ENCODE results near the gene CD180.

The CD180 gene

DNA sequence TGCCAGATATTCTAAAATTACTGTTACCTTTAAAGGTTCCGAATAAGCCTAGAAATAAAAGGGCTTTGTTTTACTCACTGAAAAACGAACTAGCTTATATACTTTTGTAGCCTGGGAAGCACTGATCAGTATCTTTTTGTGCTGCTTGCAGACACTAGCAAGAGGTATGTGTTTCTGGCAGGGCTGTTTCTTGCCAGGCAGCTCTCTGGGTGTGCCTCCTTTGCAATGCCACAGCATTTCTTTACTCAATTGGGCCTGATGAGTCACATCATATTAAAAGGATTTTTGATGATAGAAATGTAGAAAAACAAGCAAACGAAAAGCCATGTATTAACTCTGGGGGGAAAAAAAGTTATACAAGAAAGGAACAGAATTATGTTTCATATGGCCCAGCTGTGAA is 35.6 kb downstream of the CD180 start:
- no peak for DNase-seq

DNA sequence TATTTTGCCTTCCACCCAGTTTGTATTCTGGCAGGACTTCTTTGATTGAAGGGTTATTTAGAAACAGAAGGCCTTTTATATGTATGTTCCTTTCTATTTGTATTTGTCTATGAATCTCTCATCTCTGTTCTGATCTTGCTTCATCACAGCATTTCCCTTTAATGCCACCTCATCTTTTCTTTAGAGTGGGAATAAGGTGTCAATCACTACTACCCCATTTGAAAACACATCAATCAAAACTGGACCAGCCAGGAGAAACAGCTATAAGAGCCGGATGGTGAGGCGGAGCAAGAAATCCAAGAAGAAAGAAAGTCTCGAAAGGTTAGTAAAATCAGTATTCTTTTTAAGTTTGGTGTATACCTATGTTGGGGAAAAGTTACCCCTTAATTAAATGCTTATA is 36.3 kb downstream of the CD180 start:
- DNase-seq = no peak

DNA sequence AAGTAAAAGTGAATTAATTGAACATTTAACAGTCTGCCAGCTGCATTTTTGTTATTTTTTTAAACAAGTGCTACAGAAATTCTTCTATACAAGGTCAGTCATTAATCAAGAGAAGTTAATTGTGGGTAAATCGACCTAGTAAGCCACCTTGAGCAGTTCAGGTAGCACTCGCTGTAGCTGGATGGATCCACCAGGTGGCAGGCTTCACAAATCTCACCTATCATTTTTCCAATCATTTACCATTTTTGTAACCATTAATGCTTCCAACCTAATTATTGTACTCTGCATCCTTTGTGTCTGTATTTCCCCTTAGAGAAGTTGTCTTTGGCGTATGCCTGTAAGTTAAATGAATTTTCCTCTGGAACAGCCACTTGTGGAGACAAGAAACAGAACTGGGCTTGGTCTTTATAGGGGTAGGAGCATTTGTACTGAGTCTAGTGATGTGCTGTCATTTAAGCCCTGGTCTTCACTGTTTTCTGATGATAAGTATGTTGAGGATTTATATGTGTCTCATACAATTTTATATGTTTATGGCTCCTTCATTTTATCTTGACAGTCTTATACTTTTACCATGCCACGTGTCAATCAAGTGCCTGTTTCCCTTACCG is 39.5 kb downstream of the CD180 start:
- DNase-seq = peak in 1 of 2 donors; percentile 41

DNA sequence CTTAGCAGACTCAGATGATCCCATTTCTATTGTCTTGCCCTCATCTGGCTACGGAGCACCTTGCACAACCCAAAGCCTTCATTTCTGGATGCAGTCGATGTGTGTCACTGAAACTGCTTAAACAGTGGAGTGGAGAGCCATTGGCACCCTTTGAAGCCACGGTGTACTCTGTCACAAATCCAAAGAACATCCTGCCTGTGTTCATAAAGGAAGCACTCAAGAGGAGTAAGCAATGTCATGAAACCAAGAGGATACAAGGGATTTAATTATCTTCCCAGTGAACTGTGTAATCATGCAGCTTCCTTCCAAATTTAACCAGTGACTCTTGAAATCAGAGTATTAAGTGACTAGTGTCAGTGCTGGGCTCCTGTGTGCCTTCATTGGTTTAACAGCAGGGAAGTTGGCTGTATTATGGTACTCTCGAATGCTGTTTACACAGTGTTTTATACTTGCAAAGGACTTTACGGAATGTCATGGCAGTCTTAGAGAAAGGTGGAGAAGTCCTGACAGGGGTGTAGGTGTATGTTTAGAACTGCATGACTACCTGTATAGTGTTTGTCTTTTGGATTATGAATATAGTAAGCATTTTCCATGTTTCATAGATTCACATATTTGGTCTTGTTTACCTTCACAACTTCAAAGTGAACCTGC is 41.9 kb downstream of the CD180 start:
- no peak for DNase-seq

DNA sequence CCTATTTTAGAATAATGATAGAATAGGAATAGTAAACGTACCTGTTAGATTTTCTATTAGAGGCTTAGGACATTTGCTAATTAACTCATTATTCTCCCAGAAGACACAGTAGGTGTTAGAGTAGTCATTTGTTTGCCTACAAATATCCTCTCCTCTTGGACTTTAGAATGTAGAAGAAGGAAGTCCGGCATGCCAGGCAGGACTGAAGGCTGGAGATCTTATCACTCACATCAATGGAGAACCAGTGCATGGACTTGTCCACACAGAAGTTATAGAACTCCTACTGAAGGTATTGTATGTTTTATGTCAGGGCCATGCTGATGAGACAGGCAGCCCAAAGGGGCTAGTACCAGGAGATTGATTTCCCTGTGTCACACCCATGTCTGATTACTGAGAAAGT is 43.3 kb downstream of the CD180 start:
- no peak for DNase-seq

DNA sequence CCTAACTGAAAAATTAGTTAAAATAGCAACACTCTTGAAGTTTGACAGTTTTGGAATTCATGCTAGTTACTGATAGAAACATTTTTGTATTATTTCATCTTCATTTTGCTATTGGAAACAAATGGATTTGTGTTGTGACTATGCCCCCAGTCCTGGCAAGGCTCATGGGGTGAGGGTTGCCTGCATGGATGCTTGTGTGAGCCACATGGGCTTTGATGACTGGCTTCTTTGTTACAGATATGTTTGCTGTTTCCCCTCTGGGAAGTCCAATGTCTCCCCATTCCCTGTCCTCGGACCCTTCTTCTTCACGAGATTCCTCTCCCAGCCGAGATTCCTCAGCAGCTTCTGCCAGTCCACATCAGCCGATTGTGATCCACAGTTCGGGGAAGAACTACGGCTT is 44.2 kb downstream of the CD180 start:
- no peak for DNase-seq

DNA sequence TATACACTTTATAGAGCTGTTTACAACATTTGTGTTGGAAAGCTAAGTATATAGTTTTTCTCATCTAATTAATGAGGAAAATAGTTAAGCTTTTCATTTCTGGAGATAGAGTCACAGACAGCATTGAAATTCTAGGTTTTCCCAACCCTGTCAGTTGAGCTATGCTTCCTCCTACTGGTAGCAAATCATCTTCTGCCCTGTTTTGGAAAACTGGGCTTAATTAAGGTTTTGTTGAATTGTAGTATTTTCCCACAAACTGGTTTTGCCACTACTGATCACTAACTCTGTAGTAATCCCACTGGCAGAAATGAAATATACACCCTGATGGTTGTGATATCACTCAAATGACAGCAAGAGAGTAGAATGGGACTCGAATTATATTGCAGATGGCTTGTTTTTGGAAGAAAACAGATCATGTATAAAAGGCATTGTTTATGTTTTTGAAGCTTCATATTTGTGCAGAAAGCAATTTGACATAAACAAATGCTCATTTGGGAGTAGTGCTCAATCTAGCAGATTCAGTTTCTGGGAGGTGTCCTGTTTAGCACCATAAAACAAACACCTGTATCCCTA is 46.6 kb downstream of the CD180 start:
- no peak for DNase-seq

DNA sequence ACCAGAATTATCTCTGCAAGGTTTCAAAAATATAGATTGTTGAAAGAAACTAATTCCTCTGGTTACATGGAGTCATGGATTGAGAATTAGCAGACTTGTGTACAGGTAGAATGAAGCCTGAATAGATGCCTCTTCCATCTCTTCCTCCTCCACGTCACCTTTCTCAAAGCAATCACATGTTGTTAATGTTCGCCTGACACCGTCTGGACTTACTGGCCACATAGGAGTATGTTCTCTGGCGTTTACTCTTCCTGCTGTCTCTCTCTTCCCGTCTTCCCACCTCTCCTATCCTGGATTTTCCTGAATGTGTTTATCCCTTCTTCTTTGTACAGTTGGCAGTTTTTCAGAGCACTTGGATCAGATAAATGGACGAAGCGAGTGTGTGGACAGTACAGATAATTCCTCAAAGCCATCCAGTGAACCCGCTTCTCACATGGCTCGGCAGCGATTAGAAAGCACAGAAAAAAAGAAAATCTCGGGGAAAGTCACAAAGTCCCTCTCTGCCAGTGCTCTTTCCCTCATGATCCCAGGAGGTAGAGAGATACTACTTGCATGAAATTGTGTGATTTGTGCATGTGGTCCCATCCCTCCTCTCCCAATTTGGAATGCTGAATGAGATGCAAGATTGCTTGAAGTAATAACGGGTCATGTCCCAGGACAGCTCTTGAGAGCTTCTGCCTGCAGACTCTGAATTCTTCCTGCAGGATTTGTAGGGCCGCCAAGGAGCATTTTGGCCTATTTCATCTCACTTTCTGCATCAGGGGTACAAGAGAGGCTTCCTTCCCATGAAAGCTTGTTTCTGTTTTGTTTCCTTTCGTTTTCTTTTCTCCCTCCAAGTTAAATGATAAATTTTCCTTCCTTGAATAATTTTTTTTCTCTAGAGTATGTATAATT is 47.3 kb downstream of the CD180 start:
- no peak for DNase-seq

DNA sequence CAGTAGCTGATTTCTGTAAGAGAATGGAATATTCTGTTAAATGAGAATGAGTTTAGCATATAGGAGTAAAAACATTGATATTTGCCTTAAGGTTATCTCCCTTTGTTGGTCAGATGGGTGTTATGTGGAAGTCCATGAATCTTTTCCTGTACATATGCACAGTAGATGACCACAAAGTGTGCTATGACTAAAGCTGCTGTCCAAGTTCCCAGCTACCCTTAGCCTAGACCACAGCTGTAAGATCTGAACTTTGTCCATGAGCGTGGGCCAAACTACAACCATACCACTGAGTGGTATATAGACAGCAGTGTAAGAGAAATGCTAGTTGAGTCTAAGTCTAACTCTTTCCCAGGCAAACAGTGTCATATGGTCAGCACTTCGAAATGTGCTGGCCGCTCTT is 48.8 kb downstream of the CD180 start:
- DNase-seq = peak in 1 of 2 donors; percentile 11

DNA sequence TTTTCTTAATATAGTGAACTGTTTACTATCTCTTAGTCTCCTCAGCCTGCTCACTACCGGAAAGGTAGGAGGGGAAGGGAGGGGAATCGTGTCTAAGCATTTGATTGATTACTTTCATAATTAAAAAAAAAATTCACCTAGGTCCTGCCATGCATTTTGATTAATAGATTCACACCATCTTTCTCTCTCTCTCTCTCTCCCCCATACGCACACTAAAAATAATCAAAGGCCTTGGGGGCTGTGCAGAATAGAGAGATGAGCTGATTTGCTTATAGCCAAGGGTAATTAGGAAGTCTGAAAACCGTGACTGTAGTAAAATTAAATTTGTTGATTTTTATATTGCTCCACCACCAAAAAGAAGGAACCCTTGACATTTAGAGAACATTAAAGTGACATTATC is 49.6 kb downstream of the CD180 start:
- DNase-seq = no peak

DNA sequence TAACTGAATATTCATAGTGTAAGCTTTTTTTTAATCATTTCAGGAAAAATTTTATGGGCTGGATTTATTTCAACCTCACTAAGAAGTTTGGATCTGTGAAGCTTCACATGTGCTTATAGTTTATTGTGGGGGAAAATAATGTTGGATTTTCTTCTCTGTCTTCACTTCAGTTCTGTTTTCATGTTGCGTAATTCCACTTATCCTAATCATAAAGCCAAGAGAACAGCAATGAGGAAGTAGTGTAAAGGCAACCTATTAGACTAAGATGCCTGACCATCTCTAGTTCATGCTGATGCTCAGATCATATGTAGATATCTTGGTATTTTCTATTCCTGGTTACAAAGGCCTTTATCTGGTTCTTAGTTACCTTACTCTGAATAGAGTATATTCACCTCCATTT is 50.0 kb downstream of the CD180 start:
- DNase-seq = peak; percentile 27 to 58

DNA sequence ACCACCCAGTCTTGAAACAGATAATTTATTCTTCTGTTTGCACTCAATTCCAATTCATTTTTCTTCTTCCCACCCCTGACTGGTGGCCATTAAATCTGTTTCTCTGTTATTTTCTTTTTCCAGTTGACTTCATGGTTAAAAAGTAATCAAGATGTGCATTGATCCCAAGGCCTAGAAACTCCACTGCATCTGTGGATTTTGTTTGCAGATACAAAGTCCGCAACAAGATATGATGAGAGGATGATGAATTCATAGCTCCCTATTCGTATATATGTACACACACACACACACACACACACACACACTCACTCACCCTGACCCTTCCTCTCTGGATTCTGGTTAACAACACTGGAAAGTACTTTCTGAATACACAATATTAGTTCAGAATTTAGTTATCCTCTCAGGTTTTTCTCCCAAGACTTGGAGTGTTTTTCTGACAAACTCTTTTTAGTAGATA is 52.4 kb downstream of the CD180 start:
- DNase-seq = no peak

DNA sequence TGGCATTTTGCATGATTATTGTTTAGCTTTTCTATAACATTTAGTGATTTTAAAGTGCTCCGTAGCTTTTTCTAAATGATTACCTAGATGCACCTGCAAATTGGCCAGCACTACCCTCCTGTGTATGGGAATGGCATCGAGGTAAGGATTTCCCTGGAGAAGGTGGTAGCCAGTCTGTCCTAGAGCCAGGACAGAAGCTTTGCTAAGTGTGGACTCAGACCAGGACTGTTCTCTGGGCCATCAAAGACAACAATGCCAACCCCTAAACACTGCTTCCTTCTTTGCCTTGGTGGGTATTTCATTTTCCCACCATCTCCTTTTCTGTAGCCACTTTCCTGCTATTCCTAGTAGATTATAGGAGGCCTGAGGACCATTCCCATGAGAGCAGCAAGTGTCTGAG is 53.0 kb downstream of the CD180 start:
- no peak for DNase-seq

DNA sequence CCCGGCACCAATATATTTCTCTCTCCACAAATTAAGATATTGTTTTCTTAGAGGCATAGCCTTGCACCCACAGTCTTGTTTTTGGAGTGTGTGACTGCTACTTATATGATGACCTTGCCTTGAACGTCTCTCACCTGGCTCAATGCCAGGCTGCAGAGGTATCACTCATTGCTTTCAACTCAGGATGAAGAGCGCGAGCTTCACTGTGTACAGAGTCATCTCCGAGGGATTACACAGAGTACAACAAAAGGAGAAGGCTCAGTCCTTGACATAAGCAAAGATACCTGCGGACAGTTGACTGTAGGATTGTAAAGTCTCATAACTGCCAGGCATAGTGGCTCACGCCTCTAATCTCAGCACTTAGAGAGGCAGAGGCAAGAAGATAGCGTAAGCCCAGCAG is 53.8 kb downstream of the CD180 start:
- DNase-seq = no peak

DNA sequence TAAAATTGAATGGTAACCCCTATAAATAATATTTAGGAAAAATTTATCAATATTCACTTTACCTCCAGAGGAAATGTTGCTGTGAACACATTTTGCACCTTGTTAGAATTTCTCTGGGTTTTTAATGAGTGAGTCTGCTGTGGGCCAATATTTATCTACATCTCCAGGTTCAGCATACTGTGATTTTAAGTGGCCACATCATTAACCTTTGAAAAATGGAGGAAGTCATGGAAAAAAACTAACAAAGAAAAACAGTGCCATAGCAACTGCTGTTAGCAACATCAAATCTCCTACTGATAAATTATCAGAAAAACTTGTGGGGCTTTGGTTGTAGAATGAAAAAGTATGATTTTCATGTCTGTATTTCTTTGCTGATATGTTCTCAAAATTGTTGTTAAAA is 55.0 kb downstream of the CD180 start:
- no peak for DNase-seq

DNA sequence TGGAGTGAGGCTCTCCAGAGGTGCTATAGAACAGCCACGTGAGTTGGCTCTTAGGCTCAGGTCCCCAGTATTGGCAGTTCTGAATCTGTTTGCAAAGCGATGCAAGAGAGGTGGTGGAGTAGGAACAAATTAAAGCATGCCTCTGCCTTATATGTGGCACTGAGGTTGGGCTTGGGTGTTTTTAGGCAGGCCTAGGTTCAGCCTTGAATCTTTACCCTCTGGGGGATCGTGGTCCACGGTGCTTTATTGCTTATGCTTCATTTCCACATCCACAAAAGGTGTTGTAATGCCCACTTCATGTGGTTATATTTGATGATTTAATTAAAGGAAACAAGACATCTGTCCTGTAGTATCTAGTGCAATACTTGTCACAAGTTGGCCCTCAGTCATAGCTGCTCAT is 56.2 kb downstream of the CD180 start:
- DNase-seq = no peak

DNA sequence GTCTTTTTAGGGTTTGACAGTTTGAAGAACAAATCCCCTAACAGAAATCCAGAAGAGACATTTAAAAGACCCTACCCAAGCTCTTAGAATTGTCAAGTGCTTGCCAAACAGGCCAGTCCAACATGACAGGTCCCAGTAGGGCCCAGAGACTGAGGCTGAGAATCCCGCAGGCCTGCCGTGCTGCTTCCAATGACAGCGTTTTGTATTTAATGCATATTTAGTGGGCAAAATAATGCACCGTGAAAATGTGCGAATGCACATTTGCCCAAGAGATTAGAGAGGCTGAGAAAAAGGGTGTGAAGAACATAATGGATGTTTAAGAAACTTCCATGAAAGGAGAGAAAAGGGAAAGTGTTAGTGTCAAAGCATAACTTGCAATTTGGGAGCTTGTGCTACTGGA is 57.6 kb downstream of the CD180 start:
- no peak for DNase-seq

DNA sequence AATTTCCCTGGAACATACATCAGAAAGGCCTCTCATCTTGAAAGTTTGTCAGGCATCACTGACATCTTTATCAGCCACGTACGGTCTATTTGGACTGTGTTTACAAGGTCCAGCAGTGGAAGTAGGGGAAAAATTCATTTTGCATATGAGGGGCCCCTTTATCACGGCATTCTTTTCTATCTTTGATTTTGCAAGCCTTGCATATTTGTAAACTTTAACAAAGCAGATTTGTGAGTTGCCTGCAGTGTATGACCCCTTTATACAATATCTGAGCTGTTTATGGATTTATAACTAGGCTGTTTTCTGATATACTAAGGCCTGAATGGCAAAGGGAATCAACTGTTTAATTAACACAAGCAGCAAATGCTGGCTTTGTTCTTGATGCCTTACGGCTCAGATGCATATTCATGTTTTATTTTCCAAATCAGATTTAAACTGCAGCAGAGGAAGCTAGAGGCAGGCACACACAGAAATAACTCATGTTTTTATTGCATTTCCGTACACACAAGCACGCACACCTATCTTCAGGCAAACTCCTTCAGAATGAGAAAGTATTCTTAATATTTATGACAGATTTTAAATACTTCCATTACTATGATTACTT is 61.1 kb downstream of the CD180 start:
- DNase-seq = no peak

DNA sequence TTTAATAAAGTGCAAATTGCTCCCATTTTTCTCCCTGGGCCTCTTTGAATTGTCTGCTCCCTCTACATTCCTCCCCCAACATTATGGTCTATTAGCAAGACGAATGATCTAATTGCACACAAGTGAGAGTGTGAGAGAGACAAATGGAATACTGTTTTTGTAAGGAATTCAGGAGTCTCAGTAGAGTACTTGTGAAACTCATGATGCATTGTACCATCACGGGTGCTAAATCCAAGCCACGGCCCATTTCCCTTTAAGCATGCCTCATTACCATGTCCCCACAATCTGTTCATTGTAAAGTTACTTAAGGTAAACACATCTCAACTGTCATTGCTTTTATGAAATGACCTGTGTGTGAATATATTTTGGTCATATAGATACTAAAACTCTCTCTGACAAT is 62.8 kb downstream of the CD180 start:
- no peak for DNase-seq

DNA sequence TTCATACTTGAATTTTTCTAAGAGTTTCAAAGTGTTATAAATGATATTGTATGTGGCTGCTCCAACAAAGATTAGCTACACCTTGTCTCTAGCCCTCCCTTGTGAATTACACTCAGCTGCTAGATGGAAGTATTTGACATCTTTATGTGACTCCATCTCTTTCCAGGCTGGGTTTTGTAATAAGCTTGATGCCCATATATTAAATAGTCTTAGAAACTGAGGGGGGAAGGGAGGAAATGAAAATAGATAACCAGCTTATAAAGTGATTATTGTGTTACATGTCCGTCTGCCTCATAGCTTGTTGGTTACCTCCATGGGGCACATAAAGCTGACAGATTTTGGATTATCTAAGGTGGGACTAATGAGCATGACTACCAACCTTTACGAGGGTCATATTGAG is 63.4 kb downstream of the CD180 start:
- DNase-seq = no peak

DNA sequence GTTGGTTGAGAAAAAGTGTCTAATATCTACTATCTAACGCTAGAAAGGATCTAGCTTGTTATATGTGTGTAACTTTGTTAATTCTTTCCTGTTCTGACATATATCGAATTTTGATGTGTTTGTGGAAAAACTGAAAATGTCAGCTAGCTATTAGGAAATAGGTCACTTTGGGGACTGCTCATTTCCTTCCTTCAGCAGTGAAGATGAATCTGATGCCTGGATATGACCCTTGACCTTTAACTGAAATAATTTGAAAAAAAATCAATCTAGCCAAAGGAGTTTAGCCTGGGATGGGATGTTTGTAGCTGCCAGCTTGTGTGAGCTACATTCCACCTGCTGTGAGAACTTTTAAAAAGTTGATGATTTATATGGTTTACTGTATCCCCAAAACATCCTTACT is 66.8 kb downstream of the CD180 start:
- DNase-seq = no peak

Measured in inflammatory macrophage (primary cell).